Ascending aorta (tissue), 2 donors: ENCODE measurements around the gene FAM174C. TPM values are rescaled to one million over a fixed set of nuclear protein-coding genes. Genes with fewer than 3 reads are reported as not detected.
A peak's percentile ranks its signal among the peaks of the same experiment; 100 is the strongest.

ENCODE experiments used
- DNase-seq, 2 donors: peaks; one replicate each; pipeline ENCODE4 v3.0.0-alpha.2; 2019; ENCODE audit warnings: low spot score in 2 of 2
- H3K27ac ChIP-seq, 2 donors: fragments of 200-600 bp; sonication (generic); one replicate each; pipeline ENCODE4 v1.5.1; 2016 to 2017; ENCODE audit warnings: mild to moderate bottlenecking in 1 of 2
- H3K27me3 ChIP-seq: fragments of 200-600 bp; sonication (generic); one replicate; pipeline ENCODE4 v1.5.1; 2017
- H3K36me3 ChIP-seq, 2 donors: fragments of 200-600 bp; sonication (generic); one replicate each; pipeline ENCODE4 v1.5.1; 2016
- H3K4me1 ChIP-seq, 2 donors: fragments of 200-600 bp; sonication (generic); one replicate each; pipeline ENCODE4 v1.5.1; 2016 to 2017; ENCODE audit warnings: mild to moderate bottlenecking in 1 of 2
- H3K4me3 ChIP-seq, 2 donors: fragments of 200-600 bp; sonication (generic); one replicate each; pipeline ENCODE4 v1.5.1; 2016 to 2017; ENCODE audit warnings: mild to moderate bottlenecking in 1 of 2
- H3K9me3 ChIP-seq, 2 donors: fragments of 200-600 bp; sonication (generic); one replicate each; pipeline ENCODE4 v1.5.1; 2016
- intact Hi-C: fragments of 100-400 bp; cut with DNase I; formaldehyde crosslinking; loops from one replicate; pipeline ENCODE4 v1.15.1; 2023
- total RNA-seq: library from RNA; depleted of rRNA; stranded (reverse); fragments of >200 nt; gene quantifications from one replicate; pipeline ENCODE4 v1.1.0, GENCODE V29; 2016
- TF ChIP-seq, protein P1 (sequence below), 3 experiments: fragments of 200-600 bp in 2 of 3; fragments of 450-650 bp in 1 of 3; sonication (generic) in 2 of 3; IDR thresholded peaks; one replicate each; pipeline ENCODE4 v1.5.1; 2016 to 2019; ENCODE audit warnings: antibody characterized with exemption in 3 of 3, mild to moderate bottlenecking in 1 of 3, moderate library complexity in 1 of 3

The FAM174C gene
- total RNA-seq, 1 donor from 2014 or later: 156 TPM

DNA sequence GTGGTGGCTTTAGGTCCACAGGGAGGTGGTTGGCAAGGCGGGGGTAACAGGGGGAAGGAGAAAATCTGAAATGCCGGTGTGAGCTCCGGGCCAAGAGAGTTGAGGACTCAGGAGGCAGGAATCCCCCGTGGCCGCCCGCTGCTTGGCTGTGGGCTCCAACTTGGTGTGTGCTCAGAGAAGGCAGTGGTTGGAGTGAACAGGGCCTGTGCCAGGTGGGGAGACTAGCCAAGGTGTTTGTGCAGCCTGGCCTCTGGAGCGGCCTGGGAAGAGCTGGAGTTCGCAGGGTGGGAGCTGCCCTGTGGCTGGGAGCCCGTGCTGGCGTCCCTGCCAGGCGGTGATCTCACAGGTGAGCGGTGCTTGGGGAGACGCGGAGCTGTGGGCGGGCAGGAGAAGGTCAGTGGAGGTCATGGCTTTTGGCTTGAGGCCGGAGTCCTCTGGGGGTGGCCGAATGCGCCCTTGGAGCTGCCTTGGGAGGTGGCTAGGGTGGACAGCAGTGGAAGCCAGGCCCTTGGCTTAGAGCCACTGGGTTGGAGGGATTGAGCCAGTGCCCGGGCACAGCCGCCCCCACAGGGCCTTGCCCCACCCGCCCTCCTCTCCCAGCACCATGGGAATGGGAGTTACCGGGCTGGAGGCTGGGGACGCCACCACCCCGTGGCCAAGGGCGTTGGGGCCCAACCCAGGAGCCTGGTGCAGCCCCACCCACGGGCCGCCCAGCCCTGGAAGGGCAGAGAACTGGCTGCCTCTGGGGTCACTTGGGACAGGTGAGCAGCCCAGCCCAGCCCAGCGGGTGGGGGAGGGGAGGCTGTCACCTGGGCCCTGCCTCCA, 13.3 kb upstream of the FAM174C start:
- DNase-seq: peak; percentile 85 to 94
- H3K4me1 ChIP-seq: peaks cover 25 to 60% of the 10 kb centered on the region in 2 donors
- peak overlapping the region; percentile 96 to 99 for H3K27ac ChIP-seq
- peak overlapping the region; percentile 76 to 83 for H3K4me3 ChIP-seq
- no peaks in the 10 kb centered on the region for H3K9me3 ChIP-seq
- intact Hi-C loops: loop anchor here (1.0 kb wide), 1 partner anchor 9 kb away; no protein-coding TSS in a partner anchor
- TF ChIP-seq, protein P1, sequence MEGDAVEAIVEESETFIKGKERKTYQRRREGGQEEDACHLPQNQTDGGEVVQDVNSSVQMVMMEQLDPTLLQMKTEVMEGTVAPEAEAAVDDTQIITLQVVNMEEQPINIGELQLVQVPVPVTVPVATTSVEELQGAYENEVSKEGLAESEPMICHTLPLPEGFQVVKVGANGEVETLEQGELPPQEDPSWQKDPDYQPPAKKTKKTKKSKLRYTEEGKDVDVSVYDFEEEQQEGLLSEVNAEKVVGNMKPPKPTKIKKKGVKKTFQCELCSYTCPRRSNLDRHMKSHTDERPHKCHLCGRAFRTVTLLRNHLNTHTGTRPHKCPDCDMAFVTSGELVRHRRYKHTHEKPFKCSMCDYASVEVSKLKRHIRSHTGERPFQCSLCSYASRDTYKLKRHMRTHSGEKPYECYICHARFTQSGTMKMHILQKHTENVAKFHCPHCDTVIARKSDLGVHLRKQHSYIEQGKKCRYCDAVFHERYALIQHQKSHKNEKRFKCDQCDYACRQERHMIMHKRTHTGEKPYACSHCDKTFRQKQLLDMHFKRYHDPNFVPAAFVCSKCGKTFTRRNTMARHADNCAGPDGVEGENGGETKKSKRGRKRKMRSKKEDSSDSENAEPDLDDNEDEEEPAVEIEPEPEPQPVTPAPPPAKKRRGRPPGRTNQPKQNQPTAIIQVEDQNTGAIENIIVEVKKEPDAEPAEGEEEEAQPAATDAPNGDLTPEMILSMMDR (IDR thresholded peaks at IDR 0.05): no peak
- H3K27me3 ChIP-seq: no peaks in the 10 kb centered on the region
- H3K36me3 ChIP-seq: peaks cover 12 to 13% of the 10 kb centered on the region in 2 donors

DNA sequence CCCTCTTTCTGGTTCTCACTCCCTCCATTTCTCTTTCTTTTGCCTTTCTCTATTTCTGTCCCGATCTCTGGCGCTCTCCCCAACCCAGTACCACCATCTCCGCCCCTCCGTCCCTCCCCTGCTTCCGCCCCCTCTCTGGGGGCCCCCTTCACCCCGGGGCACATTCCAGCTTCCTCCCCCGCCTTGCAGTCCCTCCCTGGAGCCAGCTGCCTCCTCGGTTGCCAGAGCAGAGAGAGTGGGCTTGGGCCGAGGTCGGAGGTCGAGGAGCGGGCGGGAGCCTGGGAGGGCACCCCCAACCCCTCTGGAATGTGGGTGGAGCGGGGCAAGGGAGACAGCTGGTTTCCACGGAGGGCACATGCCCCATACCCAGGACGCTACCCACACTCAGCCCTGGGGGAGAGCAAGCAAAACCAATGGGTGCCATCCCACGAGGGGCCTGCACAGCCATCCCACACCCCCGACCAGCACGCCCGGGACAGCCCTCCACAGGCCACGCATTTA, 12.7 kb upstream of the FAM174C start:
- Histone ChIP-seq H3K4me3 (peak overlapping the region; percentile 76 to 83), H3K27ac (peak overlapping the region; percentile 96 to 99), H3K27me3 (no peaks in the 10 kb centered on the region), H3K9me3 (no peaks in the 10 kb centered on the region), H3K4me1 (peaks cover 28 to 66% of the 10 kb centered on the region in 2 donors), H3K36me3 (peaks cover 5 to 6% of the 10 kb centered on the region in 2 donors)
- intact Hi-C loops: no loop called here
- TF ChIP-seq, protein P1 (IDR thresholded peaks at IDR 0.05): no peak
- no peak for DNase-seq

DNA sequence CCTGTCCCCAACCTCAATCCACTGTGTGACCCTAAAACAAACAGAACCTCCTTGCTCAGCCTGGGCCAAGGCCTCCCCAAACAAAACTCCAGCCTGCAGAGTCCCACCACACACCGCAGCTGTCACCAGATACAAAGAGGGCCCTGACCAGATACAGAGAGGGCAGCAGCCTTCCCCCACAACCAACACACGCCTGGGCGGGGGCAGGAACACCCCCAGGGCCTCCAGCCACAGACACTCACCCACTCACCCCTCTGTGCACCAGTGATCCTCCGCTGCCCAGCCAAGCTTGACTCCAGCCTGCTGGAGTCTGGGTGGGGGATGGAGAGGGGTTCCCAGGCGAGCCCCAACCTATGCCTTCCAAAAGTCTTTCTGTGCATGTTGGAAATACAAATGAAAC, 12.1 kb upstream of the FAM174C start:
- TF ChIP-seq, protein P1 (IDR thresholded peaks at IDR 0.05): no peak
- no peaks in the 10 kb centered on the region for H3K9me3 ChIP-seq
- H3K4me3 ChIP-seq: no peak overlapping the region
- peaks cover under 1 to 1% of the 10 kb centered on the region in 2 donors for H3K36me3 ChIP-seq
- peaks cover 28 to 68% of the 10 kb centered on the region in 2 donors for H3K4me1 ChIP-seq
- no peak for DNase-seq
- no peaks in the 10 kb centered on the region for H3K27me3 ChIP-seq
- intact Hi-C loops: no loop called here
- H3K27ac ChIP-seq: peak overlapping the region; percentile 96 to 99

DNA sequence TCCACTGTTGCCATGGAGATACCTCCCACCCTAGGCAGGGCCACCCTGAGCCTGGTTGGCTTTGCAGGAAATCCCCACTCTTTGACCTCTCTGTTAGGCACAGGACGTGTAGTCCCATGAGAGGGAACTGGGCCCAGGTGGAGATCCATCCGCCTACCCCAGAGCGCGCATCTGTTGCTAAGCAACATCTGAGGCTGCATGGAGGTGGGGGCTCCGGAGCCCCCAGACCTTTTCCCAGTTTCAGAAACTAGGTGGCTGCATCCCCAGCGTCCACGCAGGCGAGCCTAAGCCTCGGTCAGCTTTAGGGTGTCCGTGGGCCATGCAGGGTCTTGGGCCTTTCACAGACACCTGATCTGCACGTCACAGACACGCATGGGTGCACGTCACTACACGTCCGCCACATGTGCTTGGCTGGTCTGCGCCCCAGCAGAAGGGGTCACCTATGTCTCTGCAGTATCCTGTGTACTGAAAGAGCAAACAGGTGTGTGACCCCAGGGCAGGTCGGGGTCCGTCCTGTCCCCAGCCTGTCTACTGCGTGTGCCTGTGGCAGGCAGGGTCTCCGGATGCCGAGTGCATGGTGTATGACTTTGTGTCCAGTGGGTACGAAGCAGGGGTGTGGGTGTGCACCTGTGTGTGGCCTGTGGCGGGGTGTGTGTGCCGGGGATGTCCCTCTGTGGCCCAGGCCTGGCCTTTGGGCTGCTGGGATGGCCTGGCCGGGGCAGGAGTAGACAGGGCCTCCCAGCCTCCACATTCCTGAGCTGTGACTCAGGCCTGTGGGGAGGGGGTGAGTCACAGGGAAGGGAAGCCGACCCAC, 10.3 kb upstream of the FAM174C start:
- Histone ChIP-seq H3K4me3 (peak overlapping the region in 1 of 2 donors; percentile 71), H3K27ac (peak overlapping the region; percentile 96 to 99), H3K27me3 (no peaks in the 10 kb centered on the region), H3K9me3 (no peaks in the 10 kb centered on the region), H3K4me1 (peaks cover 27 to 59% of the 10 kb centered on the region in 2 donors), H3K36me3 (no peaks in the 10 kb centered on the region)
- TF ChIP-seq, protein P1 (IDR thresholded peaks at IDR 0.05): no peak
- intact Hi-C loops: no loop called here
- DNase-seq: peak in 1 of 2 donors; percentile 92

DNA sequence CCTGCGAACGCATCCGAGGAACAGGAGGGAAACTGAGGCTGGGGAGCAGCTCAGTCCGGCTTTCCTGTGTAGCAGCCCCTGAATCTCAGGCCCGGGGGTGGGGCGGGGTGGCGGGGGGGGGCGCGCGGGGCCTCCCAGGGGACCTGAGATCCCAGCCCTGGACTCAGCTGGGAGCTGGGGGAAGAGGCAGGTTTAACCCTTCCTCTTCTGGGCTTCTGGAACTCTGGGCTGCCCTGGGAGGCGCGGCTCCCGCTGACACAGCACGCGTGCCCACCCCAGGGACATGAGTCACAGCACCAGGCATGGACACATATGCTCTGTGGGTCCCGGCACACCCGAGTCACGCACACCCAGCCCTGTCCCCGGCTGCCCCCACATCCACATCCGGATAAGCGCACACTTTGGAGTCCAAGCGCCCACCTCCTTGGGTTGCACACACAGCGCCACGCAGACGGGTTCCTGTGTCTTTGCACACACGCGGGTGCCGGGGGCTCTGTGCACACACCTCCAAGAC, 9.7 kb upstream of the FAM174C start:
- DNase-seq: peak; percentile 76 to 95

More for the DNA sequence above, 9.7 kb upstream of the FAM174C start:
- peaks cover 24 to 59% of the 10 kb centered on the region in 2 donors for H3K4me1 ChIP-seq
- H3K27ac ChIP-seq: peak overlapping the region; percentile 96 to 99
- no peaks in the 10 kb centered on the region for H3K9me3 ChIP-seq
- H3K4me3 ChIP-seq: peak overlapping the region; percentile 46 to 71
- intact Hi-C loops: loop anchor here (1.0 to 2.0 kb wide), 2 partner anchors 17 to 45 kb away; partner anchors contain the start of gene MIDN
- no peaks in the 10 kb centered on the region for H3K27me3 ChIP-seq
- peaks cover 0 to under 1% of the 10 kb centered on the region in 2 donors for H3K36me3 ChIP-seq
- TF ChIP-seq, protein P1 (IDR thresholded peaks at IDR 0.05): no peak
